Measurements from ENCODE around the gene MRPS18A. TPM values are rescaled to one million over a fixed set of nuclear protein-coding genes. Genes with fewer than 3 reads are reported as not detected.
"Not testable (repeated sequence)": the region's sequence is repeated elsewhere in the genome, so short reads cannot be mapped to it uniquely, and the experiment has no call there.

The MRPS18A gene
- total RNA-seq, 4 donors from 2014 or later: 26.3 to 61.1 (median 45.1) TPM

GRCh38 chr6:43658161-43658560 is 29.4 kb downstream of the MRPS18A start:
- Histone ChIP-seq H3K27me3 (no peaks in the 10 kb centered on the region), H3K9me3 (no peaks in the 10 kb centered on the region), H3K4me3 (replicated peaks in 1 of 3) (no peak overlapping the region), H3K4me1 (no peaks in the 10 kb centered on the region), H3K36me3 (no peaks in the 10 kb centered on the region), H3K27ac (no peak overlapping the region)
- intact Hi-C loops (cut with DNase I): no loop called here
- 90 to 95% methylated on average over 9 of the region's 9 CpGs for WGBS, 2 donors
- no peak for DNase-seq
- TF ChIP-seq POLR2A (IDR thresholded peaks at IDR 0.05) (no peak), CTCF (IDR thresholded peaks at IDR 0.05) (no peak)

GRCh38 chr6:43657221-43657802 is 30.3 kb downstream of the MRPS18A start:
- Histone ChIP-seq H3K4me1 (no peaks in the 10 kb centered on the region), H3K27me3 (no peaks in the 10 kb centered on the region), H3K9me3 (no peaks in the 10 kb centered on the region), H3K36me3 (no peaks in the 10 kb centered on the region), H3K4me3 (replicated peaks in 1 of 3) (no peak overlapping the region), H3K27ac (no peak overlapping the region)
- no peak for DNase-seq
- TF ChIP-seq POLR2A (IDR thresholded peaks at IDR 0.05) (no peak), CTCF (IDR thresholded peaks at IDR 0.05) (no peak)
- intact Hi-C loops (cut with DNase I): no loop called here
- 83 to 86% methylated on average over 3 of the region's 3 CpGs for WGBS, 2 donors

- H3K27me3 ChIP-seq; H3K36me3 ChIP-seq; H3K9me3 ChIP-seq; H3K27ac ChIP-seq; H3K4me3 ChIP-seq (replicated peaks in 1 of 3); DNase-seq; intact Hi-C loops (cut with DNase I); H3K4me1 ChIP-seq: not testable (repeated sequence)
- WGBS, 2 donors: 97 to 98% methylated on average over 2 of the region's 2 CpGs
Measured at GRCh38 chr6:43652822-43653221, 34.8 kb downstream of the MRPS18A start.

GRCh38 chr6:43648248-43648647 is 39.3 kb downstream of the MRPS18A start:
- Histone ChIP-seq H3K4me3 (replicated peaks in 1 of 3) (no peak overlapping the region), H3K9me3 (no peaks in the 10 kb centered on the region), H3K36me3 (no peaks in the 10 kb centered on the region), H3K4me1 (peaks cover 8 to 10% of the 10 kb centered on the region in 2 donors), H3K27ac (no peak overlapping the region), H3K27me3 (no peaks in the 10 kb centered on the region)
- 89 to 96% methylated on average over 2 of the region's 2 CpGs for WGBS, 2 donors
- intact Hi-C loops (cut with DNase I): no loop called here
- DNase-seq: no peak
- no peak for TF ChIP-seq CTCF (IDR thresholded peaks at IDR 0.05)
- TF ChIP-seq POLR2A (IDR thresholded peaks at IDR 0.05): no peak

- intact Hi-C loops (cut with DNase I): no loop called here
- WGBS, 2 donors: 93 to 95% methylated on average over 3 of the region's 3 CpGs
- Histone ChIP-seq H3K4me3 (replicated peaks in 1 of 3) (no peak overlapping the region), H3K27ac (no peak overlapping the region), H3K4me1 (peaks cover 8 to 10% of the 10 kb centered on the region in 2 donors), H3K36me3 (no peaks in the 10 kb centered on the region), H3K9me3 (no peaks in the 10 kb centered on the region), H3K27me3 (no peaks in the 10 kb centered on the region)
- no peak for DNase-seq
- TF ChIP-seq CTCF (IDR thresholded peaks at IDR 0.05) (no peak), POLR2A (IDR thresholded peaks at IDR 0.05) (no peak)
Measured at GRCh38 chr6:43647613-43648012, 40.0 kb downstream of the MRPS18A start.

- H3K4me1 ChIP-seq: peaks cover 8 to 10% of the 10 kb centered on the region in 2 donors
- H3K27ac ChIP-seq: peak overlapping the region in 1 of 3 donors; percentile 31
- intact Hi-C loops (cut with DNase I): no loop called here
- H3K4me3 ChIP-seq (replicated peaks in 1 of 3): peak overlapping the region in 1 of 3 donors; percentile 30
- no peak for TF ChIP-seq POLR2A (IDR thresholded peaks at IDR 0.05)
- no peak for TF ChIP-seq CTCF (IDR thresholded peaks at IDR 0.05)
- no peaks in the 10 kb centered on the region for H3K9me3 ChIP-seq
- H3K36me3 ChIP-seq: peaks cover 2 to 8% of the 10 kb centered on the region in 2 donors
- H3K27me3 ChIP-seq: no peaks in the 10 kb centered on the region
- DNase-seq: no peak
- 16 to 18% methylated on average over 9 of the region's 9 CpGs for WGBS, 2 donors
Measured at GRCh38 chr6:43645613-43645964, 42.0 kb downstream of the MRPS18A start.
